Mucosa of rectum (tissue), 2 donors: ENCODE measurements around the gene NPAS1.

Source experiments
- H3K27ac ChIP-seq, 2 donors: one replicate each; pipeline ENCODE4 v1.7.0; 2013; ENCODE audit warnings: inconsistent platforms in 2 of 2, low read depth in 2 of 2, low read length in 2 of 2
- H3K27me3 ChIP-seq, 2 donors: one replicate each; pipeline ENCODE4 v1.7.0; 2013; ENCODE audit warnings: low read length in 2 of 2; ENCODE audit not compliant: control insufficient read depth in 2 of 2, insufficient read depth in 2 of 2
- H3K36me3 ChIP-seq, 2 donors: one replicate each; pipeline ENCODE4 v1.7.0; 2013; ENCODE audit warnings: low read length in 2 of 2; ENCODE audit not compliant: control insufficient read depth in 2 of 2, insufficient read depth in 2 of 2
- H3K4me1 ChIP-seq, 2 donors: one replicate each; pipeline ENCODE4 v1.7.0; 2013; ENCODE audit warnings: low read length in 2 of 2, mild to moderate bottlenecking in 1 of 2; ENCODE audit not compliant: control insufficient read depth in 2 of 2, insufficient read depth in 2 of 2
- H3K4me3 ChIP-seq, 2 donors: one replicate each; pipeline ENCODE4 v1.7.0; 2013; ENCODE audit warnings: low read length in 2 of 2
- H3K9ac ChIP-seq, 2 donors: one replicate each; pipeline ENCODE4 v1.7.0; 2013; ENCODE audit warnings: low read length in 2 of 2, low read depth in 1 of 2, mild to moderate bottlenecking in 1 of 2
- H3K9me3 ChIP-seq, 2 donors: one replicate each; pipeline ENCODE4 v1.7.0; 2013; ENCODE audit warnings: low read length in 2 of 2; ENCODE audit not compliant: control insufficient read depth in 2 of 2
- donor health status: healthy.
- donor health status: Normal muscosa, but diverticular disease.

The NPAS1 gene

GRCh38 chr19:47027586-47028088 is 8.0 kb downstream of the NPAS1 start:
- peaks cover 28 to 29% of the 10 kb centered on the region in 2 donors for H3K27me3 ChIP-seq
- no peaks in the 10 kb centered on the region for H3K9me3 ChIP-seq
- no peak overlapping the region for H3K4me3 ChIP-seq
- no peak overlapping the region for H3K9ac ChIP-seq
- H3K27ac ChIP-seq = no peak overlapping the region
- H3K4me1 ChIP-seq = no peaks in the 10 kb centered on the region
- H3K36me3 ChIP-seq = no peaks in the 10 kb centered on the region

GRCh38 chr19:47028195-47028601 is 8.6 kb downstream of the NPAS1 start:
- Histone ChIP-seq H3K27ac (no peak overlapping the region), H3K36me3 (no peaks in the 10 kb centered on the region), H3K4me3 (no peak overlapping the region), H3K9ac (no peak overlapping the region), H3K4me1 (no peaks in the 10 kb centered on the region), H3K27me3 (peaks cover 22 to 24% of the 10 kb centered on the region in 2 donors), H3K9me3 (no peaks in the 10 kb centered on the region)

GRCh38 chr19:47032171-47032811 is 12.7 kb downstream of the NPAS1 start:
- Histone ChIP-seq H3K4me3 (no peak overlapping the region), H3K36me3 (no peaks in the 10 kb centered on the region), H3K9me3 (no peaks in the 10 kb centered on the region), H3K9ac (no peak overlapping the region), H3K27ac (no peak overlapping the region), H3K27me3 (peaks cover 5 to 10% of the 10 kb centered on the region in 2 donors), H3K4me1 (peaks cover 5 to 10% of the 10 kb centered on the region in 2 donors)

GRCh38 chr19:47035127-47036096 is 15.8 kb downstream of the NPAS1 start:
- Histone ChIP-seq H3K9ac (peak overlapping the region; percentile 70 to 72), H3K27me3 (no peaks in the 10 kb centered on the region), H3K4me1 (peaks cover 5 to 10% of the 10 kb centered on the region in 2 donors), H3K36me3 (no peaks in the 10 kb centered on the region), H3K27ac (peak overlapping the region; percentile 78 to 85), H3K9me3 (no peaks in the 10 kb centered on the region), H3K4me3 (peak overlapping the region; percentile 64 to 82)

GRCh38 chr19:47036097-47036651 is 16.5 kb downstream of the NPAS1 start:
- peak overlapping the region; percentile 78 to 85 for H3K27ac ChIP-seq
- peak overlapping the region; percentile 64 to 82 for H3K4me3 ChIP-seq
- H3K9ac ChIP-seq = peak overlapping the region; percentile 70 to 72

GRCh38 chr19:47037766-47038165 is 18.1 kb downstream of the NPAS1 start:
- H3K9me3 ChIP-seq = no peaks in the 10 kb centered on the region
- no peak overlapping the region for H3K9ac ChIP-seq
- H3K27me3 ChIP-seq = no peaks in the 10 kb centered on the region
- peaks cover 5 to 10% of the 10 kb centered on the region in 2 donors for H3K4me1 ChIP-seq
- no peak overlapping the region for H3K27ac ChIP-seq
- no peaks in the 10 kb centered on the region for H3K36me3 ChIP-seq
- H3K4me3 ChIP-seq = no peak overlapping the region

More at GRCh38 chr19:47036097-47036651, 16.5 kb downstream of the NPAS1 start:
- H3K27me3 ChIP-seq = no peaks in the 10 kb centered on the region
- no peaks in the 10 kb centered on the region for H3K36me3 ChIP-seq
- no peaks in the 10 kb centered on the region for H3K9me3 ChIP-seq
- peaks cover 5 to 10% of the 10 kb centered on the region in 2 donors for H3K4me1 ChIP-seq

- Histone ChIP-seq H3K36me3 (no peaks in the 10 kb centered on the region), H3K4me1 (peaks cover 5 to 10% of the 10 kb centered on the region in 2 donors), H3K9me3 (no peaks in the 10 kb centered on the region), H3K27me3 (no peaks in the 10 kb centered on the region), H3K9ac (no peak overlapping the region), H3K4me3 (no peak overlapping the region), H3K27ac (no peak overlapping the region)
These were observed 19.7 kb downstream of the NPAS1 start for GRCh38 chr19:47039239-47039874.

GRCh38 chr19:47040869-47041268 is 21.2 kb downstream of the NPAS1 start:
- no peaks in the 10 kb centered on the region for H3K9me3 ChIP-seq
- no peaks in the 10 kb centered on the region for H3K36me3 ChIP-seq
- H3K4me1 ChIP-seq = peaks cover 0 to 3% of the 10 kb centered on the region in 2 donors

GRCh38 chr19:47044946-47045866 is 25.6 kb downstream of the NPAS1 start:
- H3K27me3 ChIP-seq = no peaks in the 10 kb centered on the region
- peaks cover 0 to 3% of the 10 kb centered on the region in 2 donors for H3K4me1 ChIP-seq
- no peak overlapping the region for H3K4me3 ChIP-seq
- no peak overlapping the region for H3K27ac ChIP-seq
- no peaks in the 10 kb centered on the region for H3K9me3 ChIP-seq
- H3K36me3 ChIP-seq = no peaks in the 10 kb centered on the region
- H3K9ac ChIP-seq = no peak overlapping the region

More at GRCh38 chr19:47040869-47041268, 21.2 kb downstream of the NPAS1 start:
- Histone ChIP-seq H3K4me3 (no peak overlapping the region), H3K9ac (no peak overlapping the region), H3K27ac (no peak overlapping the region), H3K27me3 (no peaks in the 10 kb centered on the region)
